Left kidney (tissue), 8 donors: ENCODE measurements around the gene GPR137C. TPM values are rescaled to one million over a fixed set of nuclear protein-coding genes. Genes with fewer than 3 reads are reported as not detected.

ENCODE experiments used
- DNase-seq: peaks from one replicate; pipeline ENCODE4 v3.0.0-alpha.2; 2013
- long read RNA-seq, 8 donors: transcript quantifications; one replicate each; lab custom pipeline, GENCODE V29; 2026
- polyA plus RNA-seq: library from polyadenylated mRNA; unstranded; fragments of 120-200 nt; gene quantifications from one replicate; pipeline ENCODE4 v1.2.1, GENCODE V29; 2013; ENCODE audit not compliant: insufficient read length

The GPR137C gene, protein sequence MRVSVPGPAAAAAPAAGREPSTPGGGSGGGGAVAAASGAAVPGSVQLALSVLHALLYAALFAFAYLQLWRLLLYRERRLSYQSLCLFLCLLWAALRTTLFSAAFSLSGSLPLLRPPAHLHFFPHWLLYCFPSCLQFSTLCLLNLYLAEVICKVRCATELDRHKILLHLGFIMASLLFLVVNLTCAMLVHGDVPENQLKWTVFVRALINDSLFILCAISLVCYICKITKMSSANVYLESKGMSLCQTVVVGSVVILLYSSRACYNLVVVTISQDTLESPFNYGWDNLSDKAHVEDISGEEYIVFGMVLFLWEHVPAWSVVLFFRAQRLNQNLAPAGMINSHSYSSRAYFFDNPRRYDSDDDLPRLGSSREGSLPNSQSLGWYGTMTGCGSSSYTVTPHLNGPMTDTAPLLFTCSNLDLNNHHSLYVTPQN
- 12.3 TPM for polyA plus RNA-seq
- long read RNA-seq, donor 1, result 0 reads
- long read RNA-seq, donor 2, partial matches to known transcripts, result 0 of 2 reads
- long read RNA-seq, donor 2, other reads (novel, unspliced or antisense), result 0 of 2 reads
- long read RNA-seq, donor 3, result 0 reads
- long read RNA-seq, donor 4, result 0 reads
- long read RNA-seq, donor 5, result 0 reads
- long read RNA-seq, donor 6, result 0 reads
- long read RNA-seq, donor 7, partial matches to known transcripts, result 0 of 2 reads
- long read RNA-seq, donor 7, other reads (novel, unspliced or antisense), result 0 of 2 reads
- long read RNA-seq, donor 8, result 0 reads

DNA sequence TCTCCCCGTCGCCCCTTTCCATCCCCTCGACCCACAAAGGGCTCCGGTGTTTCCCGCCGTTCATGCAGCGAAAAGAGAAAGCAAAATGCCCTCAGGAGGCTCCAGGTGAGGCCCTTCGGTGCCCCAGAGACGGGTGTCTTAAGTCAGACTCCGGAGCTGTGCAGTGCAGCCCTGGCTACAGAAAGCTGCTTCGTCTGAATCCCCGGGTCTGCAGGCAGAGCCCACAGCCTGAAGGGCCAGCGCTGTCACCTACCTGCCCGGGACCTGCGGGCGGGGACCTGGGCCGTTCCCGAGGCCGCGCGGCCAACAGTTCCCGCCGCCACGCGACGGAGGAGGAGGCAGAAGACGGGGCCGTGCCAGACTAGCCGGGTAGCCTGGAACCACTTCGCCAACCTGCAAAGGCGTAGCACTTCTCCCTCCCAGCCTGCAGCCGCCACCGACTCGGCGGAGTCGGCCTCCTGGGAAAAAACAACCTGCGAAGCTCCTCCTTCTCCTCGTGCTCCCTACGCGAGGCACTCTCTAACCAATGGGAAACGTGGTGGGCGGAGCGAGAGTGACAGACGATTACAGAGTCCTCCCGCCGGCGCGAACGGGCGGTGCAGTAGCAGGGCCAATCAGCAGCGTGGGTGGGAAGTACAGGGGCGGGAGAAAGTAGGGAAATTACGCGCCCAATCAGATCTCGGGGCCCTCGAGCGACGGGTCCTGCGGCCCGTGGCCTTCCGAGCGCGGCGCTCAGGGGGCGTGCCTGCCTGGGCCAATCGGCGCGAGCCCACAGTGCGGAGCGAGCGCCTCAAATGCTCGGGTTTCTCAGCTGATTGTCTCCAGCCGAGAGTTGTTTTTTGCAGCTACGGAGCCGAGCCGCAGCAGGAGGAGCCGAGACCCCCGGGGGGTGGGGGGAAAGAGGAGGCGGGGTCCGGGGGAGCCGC lies at the start of gene GPR137C, which contains the start of gene TXNDC16:
Gene GPR137C, plus strand, starts transcription at position 774 of the 926 bp plus-strand sequence. CDS start 312 bp downstream, outside the sequence.
Gene TXNDC16, minus strand, starts transcription at position 443 of the 926 bp plus-strand sequence. CDS start 8,948 bp downstream, outside the sequence.
- DNase-seq, result peak; percentile 100

DNA sequence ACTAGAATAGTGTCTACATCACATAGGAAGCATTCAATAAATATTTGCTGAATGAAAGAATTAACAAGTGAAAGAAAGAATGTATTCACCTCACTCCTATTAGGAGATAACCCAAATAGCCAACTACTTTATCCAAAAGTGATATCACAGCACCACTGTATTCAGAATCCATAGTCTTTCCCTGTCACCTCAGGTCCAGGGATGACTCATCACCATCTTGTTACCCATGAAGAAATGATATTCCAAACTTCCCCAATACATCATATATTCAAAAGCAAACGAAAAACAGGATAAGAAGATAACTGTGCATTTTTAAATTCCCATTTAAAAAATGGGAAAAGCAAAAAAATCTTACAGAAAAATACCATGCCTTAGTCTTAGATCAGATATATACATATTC lies 39.4 kb upstream of the GPR137C start:
- no peak for DNase-seq

DNA sequence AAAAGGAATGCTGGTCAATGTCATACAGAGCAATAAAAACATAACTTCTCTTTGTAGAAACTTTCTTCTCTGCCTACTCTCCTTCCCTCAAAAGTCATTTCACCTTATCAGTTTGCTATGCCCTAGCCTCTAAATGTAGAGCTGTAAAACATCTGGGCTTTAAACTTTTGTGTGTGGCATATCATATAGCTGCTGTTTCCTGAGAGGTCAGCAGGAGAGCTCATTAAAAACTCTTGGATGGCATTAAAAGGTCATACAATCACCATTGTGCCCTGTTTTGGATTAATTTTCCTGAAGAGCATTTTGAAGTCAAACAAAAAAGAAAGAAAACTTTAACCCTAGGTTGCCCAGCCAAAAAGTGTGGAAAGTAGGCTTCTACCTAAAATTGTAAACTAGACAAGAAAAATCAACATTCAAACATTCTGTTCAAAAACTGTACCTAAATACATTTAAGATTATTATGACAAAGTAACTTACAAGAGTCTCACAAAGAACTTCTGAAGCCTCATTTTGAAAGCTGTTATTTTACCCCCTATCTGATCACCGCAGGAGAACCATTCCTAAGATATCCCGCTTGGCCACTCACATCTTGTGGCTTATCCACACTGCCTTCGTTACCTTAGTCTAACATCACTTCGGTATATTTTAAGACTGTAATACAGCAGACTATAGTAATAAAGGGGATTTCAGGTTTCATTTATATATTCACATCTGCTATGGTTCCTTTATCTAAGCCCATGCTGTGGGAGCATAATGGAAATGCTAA lies 38.4 kb upstream of the GPR137C start:
- DNase-seq, result no peak

DNA sequence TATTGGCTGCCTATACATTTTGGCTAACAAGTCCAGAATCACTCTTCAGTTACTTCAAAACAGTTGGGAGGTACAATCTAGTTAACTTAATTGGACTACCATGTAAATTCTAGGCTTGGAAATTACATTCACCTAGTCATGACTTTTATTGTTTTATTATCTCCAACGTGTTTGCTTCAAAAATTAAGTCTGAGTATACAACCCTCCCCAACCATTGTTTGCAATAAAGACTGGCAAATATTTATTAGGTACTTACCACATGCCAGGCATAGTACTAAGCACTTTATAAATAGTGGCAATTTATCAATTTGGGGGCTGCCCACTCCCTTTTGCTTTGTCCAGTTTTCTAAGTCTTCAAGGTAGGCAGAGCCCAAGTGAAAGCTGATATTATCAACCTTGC lies 30.6 kb upstream of the GPR137C start:
- DNase-seq, result no peak

DNA sequence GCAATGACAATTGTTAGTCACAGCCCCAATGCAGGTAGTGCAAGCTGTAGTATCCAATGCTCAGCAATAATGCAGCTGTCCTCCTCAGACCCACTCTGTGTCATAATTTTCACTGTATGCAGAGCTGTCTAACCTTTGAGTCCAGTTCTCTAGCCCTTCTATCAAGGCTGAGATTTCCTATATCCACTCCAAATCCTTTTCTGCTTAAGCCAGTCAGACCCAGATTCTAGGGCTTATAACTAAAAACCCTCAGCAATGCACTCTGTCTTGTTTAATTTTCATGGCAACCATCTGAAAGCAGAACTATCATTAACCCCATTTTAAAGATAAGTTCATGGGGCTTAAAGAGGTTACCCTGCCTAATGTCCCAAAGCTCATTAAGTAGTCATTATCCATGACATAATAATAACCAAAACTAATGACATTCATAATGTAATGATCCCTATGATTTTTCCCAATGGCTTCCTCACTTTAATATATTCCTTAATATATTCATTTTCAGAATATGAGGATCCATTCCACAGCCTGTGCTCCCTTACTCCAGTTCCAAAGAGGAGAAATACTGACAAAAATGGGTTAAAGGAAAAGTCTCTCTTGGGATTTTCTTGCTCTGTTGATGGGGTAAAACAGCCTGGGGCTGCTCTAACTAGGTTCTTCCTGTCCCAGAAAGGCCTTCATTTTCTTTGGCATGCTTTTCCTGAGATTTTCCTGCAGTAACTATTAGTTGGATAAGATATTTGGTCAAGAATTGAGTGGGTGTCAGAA lies 29.9 kb upstream of the GPR137C start:
- no peak for DNase-seq

DNA sequence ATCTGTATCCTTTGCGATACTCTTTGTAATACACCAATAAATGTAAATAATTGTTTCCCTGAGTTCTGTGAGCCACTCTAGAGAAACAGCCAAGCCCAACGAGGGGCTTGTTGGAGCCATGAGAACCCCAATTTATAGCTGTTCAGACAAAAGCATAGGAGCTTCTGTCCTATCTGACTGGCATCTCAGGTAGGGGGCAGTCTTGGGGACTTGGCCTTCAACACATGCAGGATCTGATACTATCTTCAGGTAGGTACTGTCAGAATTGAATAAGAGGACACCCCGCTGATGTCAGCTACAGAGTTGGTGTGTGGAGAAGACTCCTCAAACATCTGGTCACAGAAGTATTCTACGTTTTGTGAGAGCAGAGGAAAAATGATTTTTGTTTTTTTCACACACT lies 25.6 kb upstream of the GPR137C start:
- DNase-seq, result no peak

DNA sequence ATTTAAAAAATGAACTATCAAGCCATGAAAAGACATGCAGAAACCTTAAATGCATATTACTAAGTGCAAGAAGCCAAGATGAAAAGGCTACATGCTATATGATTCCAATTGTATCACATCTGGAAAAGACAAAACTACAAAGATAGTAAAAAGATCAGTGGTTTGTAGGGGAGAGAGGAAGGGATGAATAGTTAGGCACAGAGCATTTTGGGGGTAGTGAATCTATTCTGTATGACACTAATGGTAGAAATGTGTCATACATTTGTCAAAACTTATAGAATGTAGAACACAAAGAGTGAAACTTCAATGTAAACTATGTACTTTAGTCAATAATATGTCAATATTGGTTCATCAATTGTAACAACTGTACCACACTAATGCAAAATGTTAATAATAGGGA lies 21.2 kb upstream of the GPR137C start:
- no peak for DNase-seq

DNA sequence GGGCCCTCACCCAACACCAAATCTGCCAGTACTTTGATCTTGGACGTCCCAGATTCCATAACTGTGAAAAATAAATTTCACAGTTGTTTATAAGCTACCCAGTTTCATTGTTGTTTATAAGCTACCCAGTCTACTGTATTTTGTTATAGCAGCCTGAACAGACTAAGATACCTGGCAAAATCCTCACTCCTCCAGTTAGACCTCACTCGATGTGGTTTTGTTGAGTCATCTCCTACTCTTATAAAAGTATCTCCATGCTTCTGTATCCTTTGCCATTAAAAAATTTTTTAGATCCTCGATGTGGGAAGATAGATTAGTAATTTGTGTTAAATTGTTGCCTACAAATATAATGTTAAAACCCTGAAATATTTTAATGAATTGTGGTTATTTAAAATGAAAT lies 16.4 kb upstream of the GPR137C start:
- no peak for DNase-seq

DNA sequence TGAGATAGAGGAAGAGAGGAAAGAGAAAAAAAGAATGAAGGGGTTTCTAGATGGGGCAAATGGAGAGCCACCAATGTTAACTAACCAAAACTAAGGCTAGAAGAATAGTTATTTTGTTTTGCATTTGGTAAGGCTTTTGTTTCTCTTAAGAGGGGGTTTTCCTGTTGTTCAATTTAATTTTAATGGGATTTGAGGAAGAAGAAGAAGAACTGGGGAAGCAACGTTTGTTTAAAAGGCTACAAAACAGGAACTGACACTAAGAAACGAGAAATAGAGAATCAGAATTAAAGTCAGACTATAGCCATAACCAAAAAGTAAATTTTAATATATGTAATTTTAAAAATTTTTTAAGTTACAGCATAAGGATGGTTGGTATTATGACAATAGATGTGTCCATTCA lies 14.0 kb upstream of the GPR137C start:
- DNase-seq, result no peak

DNA sequence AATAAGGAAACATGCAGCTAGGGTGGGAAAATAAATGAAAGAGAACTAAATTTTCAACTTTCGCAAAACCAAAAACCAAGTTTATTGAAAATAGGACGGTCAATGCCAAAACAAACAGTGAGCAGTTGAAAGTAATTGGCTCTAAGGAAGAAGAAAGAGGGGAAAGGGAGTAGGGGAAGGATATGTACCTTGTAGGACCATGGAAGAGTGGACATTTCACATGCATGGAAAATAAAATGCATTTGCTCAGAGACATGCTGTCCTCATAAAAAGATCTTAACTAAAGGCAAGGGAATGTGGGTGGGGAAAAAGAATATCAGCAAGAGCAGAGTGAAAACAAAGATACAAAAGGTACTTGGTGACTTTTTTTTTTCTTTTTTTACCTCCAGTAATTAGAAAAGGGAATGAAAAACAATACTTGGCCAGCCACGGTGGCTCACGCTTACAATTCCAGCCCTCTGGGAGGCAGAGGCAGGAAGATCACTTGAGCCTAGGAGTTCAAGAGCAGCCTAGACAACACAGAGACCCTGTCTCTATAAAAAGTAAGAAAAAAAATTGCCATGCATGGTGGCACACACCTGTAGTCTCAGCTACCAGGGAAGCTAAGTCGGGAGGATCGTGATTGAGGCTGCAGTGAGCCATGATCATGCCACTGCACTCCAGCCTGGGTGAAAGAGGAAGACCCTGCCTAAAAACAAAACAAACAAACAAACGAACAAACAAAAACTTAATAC lies 6.9 kb upstream of the GPR137C start:
- no peak for DNase-seq

DNA sequence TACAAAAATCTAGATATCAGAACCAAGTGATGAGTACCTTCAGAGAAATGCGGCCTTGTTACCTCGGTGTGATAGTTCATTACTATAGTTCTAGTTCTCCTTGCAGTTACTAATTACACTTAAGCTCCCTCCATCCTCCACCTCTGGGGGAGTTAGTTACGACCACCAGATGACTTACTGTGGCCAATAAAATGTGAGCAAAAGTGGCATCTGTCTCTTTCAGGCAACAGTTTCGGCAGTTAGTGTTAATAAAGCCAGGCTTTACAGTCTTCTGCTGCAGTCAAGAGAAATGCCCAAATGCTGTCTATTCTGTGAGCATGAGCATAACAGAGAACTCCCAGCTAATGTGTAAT lies 6.3 kb upstream of the GPR137C start:
- no peak for DNase-seq

DNA sequence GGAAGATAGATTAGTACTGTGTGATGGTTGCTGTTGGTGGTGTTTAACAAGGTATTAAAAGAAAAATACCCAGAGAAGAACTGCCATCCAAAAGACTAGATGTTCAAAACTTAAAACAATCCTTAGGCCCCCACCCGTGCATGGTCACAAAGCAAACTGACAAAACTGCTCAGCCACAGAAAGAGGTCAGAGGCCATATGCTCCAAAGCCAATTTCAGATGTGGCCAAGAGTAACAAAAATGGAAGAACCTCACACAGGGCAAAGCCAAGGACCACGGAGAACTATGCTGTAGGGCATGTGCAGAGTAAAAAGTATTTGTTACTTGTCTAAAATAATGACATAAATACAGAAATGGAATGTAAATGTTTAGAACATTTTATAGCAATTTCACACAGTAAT lies 5.6 kb upstream of the GPR137C start:
- no peak for DNase-seq

DNA sequence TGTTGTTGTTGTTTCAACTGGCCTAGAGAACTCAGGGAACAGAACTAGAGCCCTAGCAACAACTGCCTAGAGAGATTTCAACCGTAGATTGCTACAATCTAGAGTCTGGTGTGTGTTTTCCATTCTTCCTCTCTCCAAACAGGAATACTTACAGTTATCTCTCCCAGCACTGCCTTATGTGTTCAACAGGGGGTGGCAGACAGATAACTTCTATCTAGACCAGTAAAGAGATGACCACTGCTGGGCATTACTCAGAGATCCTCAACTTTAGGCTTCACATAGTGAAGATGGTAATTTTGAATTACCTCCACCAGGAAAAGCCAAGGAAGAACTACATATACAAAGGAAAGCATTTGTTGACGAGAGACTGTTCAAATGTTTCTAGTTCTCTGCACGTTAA lies 5.1 kb upstream of the GPR137C start:
- DNase-seq, result no peak

DNA sequence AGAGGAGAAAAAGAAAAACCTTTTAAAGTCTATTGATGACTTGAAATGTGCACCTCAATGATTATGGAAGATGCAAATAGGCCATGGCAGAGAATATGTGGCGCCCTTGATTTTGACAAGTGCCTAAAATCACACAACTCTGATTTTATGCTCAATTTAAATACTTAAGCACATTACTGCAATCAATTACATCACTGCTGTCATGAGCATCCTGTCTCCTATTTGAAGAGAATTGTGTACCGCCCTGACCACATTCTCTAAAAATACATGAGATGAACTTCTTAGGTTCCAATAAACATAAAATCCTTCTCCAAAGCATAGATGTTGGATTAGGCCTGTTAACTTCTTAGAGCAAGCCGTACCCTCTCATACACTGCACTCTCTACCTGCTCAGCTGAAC lies 2.0 kb upstream of the GPR137C start:
- DNase-seq, result no peak

DNA sequence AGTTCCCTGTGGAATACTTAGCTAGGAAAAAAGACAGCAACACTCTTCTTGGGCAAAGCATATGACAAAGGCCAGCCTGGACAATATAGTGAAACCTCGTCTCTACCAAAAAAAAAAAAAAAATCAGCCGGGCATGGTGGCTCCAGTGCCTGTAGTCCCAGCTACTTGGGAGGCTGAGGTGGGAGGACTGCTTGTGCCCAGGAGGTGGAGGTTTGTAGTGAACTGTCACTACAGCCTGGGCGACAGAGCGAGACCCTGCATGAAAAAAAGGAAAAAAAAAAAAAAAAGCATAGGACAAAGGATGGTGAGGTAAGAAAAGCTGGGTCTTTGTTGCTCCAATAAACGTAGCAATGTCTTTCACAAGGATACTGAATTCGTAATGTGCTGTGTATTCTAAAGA lies 1.4 kb upstream of the GPR137C start:
- no peak for DNase-seq

DNA sequence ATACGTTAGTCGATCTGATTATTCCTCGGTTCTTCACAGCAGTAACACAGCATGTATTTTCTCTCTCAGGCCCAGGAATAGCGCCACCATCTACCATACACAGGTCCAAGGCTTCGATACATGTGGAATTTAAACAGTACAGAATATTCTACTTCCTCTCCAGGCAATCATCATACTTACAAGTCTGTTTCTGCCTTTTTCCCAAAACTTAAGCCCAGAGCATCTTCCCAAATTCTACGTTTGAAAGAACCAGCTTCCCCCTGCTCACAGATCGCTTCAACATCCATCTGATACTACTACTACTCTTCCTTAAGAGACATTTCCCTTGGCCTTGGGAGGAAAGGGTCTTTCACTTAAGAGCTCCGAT lies 957 bp upstream of the GPR137C start:
- peak; percentile 43 for DNase-seq

DNA sequence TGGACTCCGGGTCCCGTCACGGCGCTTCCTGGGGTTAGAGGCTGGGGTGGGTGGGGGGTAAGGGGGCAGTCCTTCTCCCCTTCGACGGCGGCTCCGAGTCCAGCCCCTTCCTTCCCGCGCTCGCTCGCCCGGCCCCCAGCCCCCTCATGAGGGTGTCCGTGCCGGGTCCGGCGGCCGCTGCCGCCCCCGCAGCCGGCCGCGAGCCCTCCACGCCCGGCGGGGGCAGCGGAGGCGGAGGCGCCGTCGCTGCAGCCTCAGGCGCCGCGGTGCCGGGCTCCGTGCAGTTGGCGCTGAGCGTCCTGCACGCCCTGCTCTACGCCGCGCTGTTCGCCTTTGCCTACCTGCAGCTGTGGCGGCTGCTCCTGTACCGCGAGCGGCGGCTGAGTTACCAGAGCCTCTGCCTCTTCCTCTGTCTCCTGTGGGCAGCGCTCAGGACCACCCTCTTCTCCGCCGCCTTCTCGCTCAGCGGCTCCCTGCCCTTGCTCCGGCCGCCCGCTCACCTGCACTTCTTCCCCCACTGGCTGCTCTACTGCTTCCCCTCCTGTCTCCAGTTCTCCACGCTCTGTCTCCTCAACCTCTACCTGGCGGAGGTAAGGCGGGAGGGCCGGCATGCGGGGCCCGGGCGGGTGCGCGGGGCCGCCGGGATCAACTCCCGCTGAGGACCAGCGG lies 500 bp downstream of the GPR137C start:
- DNase-seq, result peak; percentile 21

DNA sequence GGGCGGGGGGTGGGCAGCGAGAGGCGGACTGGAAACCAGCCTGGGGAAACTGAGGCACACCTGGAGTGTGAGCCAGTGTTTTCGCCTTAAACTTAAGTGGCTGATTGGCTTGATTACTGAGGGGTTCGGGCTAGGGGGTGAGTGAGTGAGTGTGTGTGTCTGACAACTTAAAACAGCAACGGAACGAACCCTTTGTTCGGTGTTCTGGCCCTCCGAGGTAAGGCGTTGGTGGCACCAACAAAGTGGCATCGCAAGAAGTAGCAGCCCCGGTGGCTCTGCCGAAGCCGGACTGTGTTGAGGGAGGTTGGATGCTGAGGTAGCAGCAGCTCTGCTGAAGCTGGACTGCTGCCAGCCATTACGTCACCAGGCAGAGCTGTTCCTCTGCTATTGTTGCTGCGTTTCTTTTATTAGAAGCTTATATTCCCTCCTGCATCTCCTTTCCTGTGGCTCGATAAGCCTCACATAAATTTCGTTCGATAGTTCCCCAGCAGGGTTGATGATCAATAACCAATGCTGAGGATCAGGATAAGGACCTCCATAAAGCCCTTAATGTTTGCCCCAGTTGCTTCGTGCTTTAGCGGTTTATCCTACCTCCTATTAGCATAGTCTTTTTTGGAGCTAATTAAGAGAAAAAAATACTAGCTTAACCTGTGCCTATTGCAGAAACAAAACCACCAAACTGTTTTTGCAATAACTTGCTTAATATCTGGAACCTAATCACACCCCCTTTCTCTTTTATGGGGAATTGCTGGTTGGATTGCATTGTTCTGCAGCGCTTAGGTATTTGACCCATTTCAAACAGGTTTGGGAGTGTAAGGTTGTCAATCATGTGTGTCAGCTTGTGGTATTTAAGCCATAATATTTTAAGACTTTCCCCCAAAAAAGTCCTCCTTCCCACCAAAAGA lies 1.3 kb downstream of the GPR137C start:
- DNase-seq, result peak; percentile 89
